Peyer's patch (tissue), 4 donors: Measurements from ENCODE around the gene CNKSR3. TPM values are rescaled to one million over a fixed set of nuclear protein-coding genes. Genes with fewer than 3 reads are reported as not detected.

Experiments
- DNase-seq, 3 donors: peaks; one replicate each; pipeline ENCODE4 v3.0.0-alpha.2; 2017 to 2019
- H3K27ac ChIP-seq, 4 donors: fragments of 200-600 bp; sonication (generic); one replicate each; pipeline ENCODE4 v1.5.1; 2016 to 2019
- H3K27me3 ChIP-seq, 2 donors: fragments of 200-600 bp; sonication (generic); one replicate each; pipeline ENCODE4 v1.5.1; 2019
- H3K36me3 ChIP-seq, 3 donors: fragments of 200-600 bp; sonication (generic); one replicate each; pipeline ENCODE4 v1.5.1; 2016 to 2019
- H3K4me1 ChIP-seq, 4 donors: fragments of 200-600 bp; sonication (generic); one replicate each; pipeline ENCODE4 v1.5.1; 2016 to 2019
- H3K4me3 ChIP-seq, 4 donors: fragments of 200-600 bp; sonication (generic); 1 replicate in 3 of 4; 2 replicates in 1 of 4; pipeline ENCODE4 v1.5.1; 2016 to 2019; ENCODE audit warnings: mild to moderate bottlenecking in 1 of 4
- H3K9me3 ChIP-seq, 4 donors: fragments of 200-600 bp; sonication (generic); one replicate each; pipeline ENCODE4 v1.5.1; 2016 to 2019; ENCODE audit warnings: mild to moderate bottlenecking in 1 of 4
- POLR2A ChIP-seq, 2 donors: fragments of 450-650 bp; IDR thresholded peaks; one replicate each; pipeline ENCODE4 v1.5.1; 2017; ENCODE audit warnings: antibody characterized with exemption in 2 of 2, mild to moderate bottlenecking in 2 of 2, moderate library complexity in 2 of 2
- total RNA-seq, 4 donors: library from RNA; depleted of rRNA; stranded (reverse); fragments of >200 nt; gene quantifications; one replicate each; pipeline ENCODE4 v1.1.0, GENCODE V29; 2016
- TF ChIP-seq, protein P1 (sequence below), 6 experiments: fragments of 450-650 bp in 4 of 6; fragments of 200-600 bp in 2 of 6; sonication (generic) in 1 of 6; IDR thresholded peaks; one replicate each; pipeline ENCODE4 v1.5.1; 2017 to 2019; ENCODE audit warnings: antibody characterized with exemption in 6 of 6, mild to moderate bottlenecking in 3 of 6, moderate library complexity in 1 of 6

CNKSR3 gene
- total RNA-seq, 4 donors from 2014 or later: 29.6 to 34.5 (median 30.1) TPM

DNA sequence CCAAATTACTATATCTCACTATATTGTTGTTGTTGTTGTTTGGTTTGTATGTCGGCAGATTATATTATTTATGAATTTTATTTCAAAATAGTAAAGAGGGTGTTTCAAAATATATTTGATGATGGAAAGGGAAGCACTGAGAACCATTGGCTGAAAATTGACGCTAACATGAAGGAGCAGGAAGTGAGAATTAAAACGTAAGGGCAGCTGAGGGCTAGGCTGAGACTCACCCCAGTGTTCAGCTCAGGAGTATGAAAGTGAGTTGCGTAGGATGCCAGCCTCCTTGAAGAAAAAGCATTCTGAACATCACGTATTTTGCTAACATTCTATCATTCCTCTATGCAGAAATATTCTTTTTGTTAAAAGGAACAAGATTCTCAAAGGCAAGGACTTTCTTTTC, 143.1 kb downstream of the CNKSR3 start:
- Histone ChIP-seq H3K4me1 (no peaks in the 10 kb centered on the region), H3K9me3 (no peaks in the 10 kb centered on the region), H3K27me3 (no peaks in the 10 kb centered on the region), H3K27ac (no peak overlapping the region), H3K36me3 (no peaks in the 10 kb centered on the region), H3K4me3 (no peak overlapping the region)
- no peak for DNase-seq
- TF ChIP-seq, protein P1, sequence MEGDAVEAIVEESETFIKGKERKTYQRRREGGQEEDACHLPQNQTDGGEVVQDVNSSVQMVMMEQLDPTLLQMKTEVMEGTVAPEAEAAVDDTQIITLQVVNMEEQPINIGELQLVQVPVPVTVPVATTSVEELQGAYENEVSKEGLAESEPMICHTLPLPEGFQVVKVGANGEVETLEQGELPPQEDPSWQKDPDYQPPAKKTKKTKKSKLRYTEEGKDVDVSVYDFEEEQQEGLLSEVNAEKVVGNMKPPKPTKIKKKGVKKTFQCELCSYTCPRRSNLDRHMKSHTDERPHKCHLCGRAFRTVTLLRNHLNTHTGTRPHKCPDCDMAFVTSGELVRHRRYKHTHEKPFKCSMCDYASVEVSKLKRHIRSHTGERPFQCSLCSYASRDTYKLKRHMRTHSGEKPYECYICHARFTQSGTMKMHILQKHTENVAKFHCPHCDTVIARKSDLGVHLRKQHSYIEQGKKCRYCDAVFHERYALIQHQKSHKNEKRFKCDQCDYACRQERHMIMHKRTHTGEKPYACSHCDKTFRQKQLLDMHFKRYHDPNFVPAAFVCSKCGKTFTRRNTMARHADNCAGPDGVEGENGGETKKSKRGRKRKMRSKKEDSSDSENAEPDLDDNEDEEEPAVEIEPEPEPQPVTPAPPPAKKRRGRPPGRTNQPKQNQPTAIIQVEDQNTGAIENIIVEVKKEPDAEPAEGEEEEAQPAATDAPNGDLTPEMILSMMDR (IDR thresholded peaks at IDR 0.05): no peak
- TF ChIP-seq POLR2A (IDR thresholded peaks at IDR 0.05): no peak

DNA sequence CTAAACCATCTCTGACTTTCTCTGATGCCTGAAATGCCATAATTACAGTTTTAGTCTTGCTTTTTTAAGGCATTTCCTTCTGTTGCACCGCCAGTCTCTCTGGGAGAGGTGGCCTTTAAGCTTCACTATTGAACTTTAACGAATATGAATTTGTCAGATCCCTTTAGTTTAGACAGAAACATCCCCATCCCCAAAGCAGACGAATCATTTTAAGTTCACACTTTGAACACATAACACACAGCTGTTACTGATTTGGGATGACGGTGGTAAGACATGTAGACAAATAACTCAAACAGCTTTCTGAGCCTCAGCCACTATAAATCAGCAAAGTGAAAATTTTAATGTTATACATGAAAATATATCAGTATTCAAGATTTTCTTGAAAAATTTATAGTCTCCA, 146.7 kb downstream of the CNKSR3 start:
- TF ChIP-seq, protein P1 (IDR thresholded peaks at IDR 0.05): no peak
- no peak for TF ChIP-seq POLR2A (IDR thresholded peaks at IDR 0.05)
- Histone ChIP-seq H3K36me3 (no peaks in the 10 kb centered on the region), H3K9me3 (no peaks in the 10 kb centered on the region), H3K4me3 (no peak overlapping the region), H3K27me3 (no peaks in the 10 kb centered on the region), H3K27ac (no peak overlapping the region), H3K4me1 (no peaks in the 10 kb centered on the region)
- DNase-seq: no peak

DNA sequence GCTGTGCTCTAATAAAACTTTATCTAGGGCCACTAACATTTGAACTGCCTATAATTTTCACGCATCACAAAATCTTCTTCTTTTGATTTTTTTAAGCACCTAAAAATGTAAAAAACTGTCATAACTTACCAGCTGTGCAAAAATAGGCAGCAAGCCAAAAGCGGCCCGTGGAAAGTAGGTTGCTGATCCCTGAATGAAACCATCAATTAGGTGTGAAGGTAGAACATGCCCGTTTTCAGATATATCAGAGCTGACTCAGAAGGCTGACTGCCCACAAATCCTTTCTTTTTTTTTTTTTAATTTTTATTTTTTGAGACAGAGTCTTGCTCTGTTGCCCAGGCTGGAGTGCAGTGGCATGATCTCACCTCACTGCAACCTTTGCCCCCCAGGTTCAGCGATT, 149.0 kb downstream of the CNKSR3 start:
- no peak overlapping the region for H3K27ac ChIP-seq
- H3K27me3 ChIP-seq: no peaks in the 10 kb centered on the region
- TF ChIP-seq, protein P1 (IDR thresholded peaks at IDR 0.05): no peak
- no peak for TF ChIP-seq POLR2A (IDR thresholded peaks at IDR 0.05)
- H3K4me1 ChIP-seq: no peaks in the 10 kb centered on the region
- no peaks in the 10 kb centered on the region for H3K9me3 ChIP-seq
- DNase-seq: no peak
- H3K36me3 ChIP-seq: no peaks in the 10 kb centered on the region
- H3K4me3 ChIP-seq: no peak overlapping the region

DNA sequence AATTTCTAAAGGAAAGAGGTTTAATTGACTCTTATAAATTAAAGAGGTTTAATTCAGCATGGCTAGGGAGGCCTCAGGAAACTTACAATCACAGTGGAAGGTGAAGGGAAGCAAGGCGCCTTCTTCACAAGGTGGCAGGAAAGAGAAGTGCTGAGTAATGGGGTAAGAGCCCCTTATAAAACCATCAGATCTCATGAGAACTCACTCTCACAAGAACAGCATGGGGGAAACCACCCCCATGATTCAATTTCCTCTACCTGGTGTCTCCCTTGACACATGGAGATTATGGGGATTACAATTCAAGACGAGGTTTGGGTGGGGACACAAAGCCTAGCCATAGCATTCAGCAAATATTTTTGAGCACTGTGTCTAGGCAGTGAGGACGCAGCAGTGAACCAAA, 150.0 kb downstream of the CNKSR3 start:
- Histone ChIP-seq H3K4me1 (no peaks in the 10 kb centered on the region), H3K9me3 (no peaks in the 10 kb centered on the region), H3K36me3 (no peaks in the 10 kb centered on the region), H3K27me3 (no peaks in the 10 kb centered on the region), H3K27ac (no peak overlapping the region), H3K4me3 (no peak overlapping the region)
- no peak for DNase-seq
- TF ChIP-seq POLR2A (IDR thresholded peaks at IDR 0.05): no peak
- TF ChIP-seq, protein P1 (IDR thresholded peaks at IDR 0.05): no peak

DNA sequence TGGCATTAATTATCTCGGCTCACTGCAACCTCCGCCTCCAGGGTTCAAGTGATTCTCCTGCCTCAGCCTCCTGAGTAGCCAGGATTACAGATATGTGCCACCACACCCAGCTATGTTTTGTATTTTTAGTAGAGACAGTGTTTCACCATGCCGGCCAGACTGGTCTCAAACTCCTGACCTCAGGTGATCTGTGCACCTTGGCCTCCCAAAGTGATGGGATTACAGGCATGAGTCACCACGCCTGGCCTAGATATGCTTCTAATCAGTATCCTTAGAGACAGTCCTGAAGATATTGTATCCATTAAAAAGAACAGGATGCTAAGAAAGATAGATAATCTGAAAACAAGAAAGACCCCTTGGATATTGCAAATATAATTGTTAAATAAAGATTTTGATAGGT, 150.8 kb downstream of the CNKSR3 start:
- TF ChIP-seq, protein P1 (IDR thresholded peaks at IDR 0.05): no peak
- TF ChIP-seq POLR2A (IDR thresholded peaks at IDR 0.05): no peak
- Histone ChIP-seq H3K27me3 (no peaks in the 10 kb centered on the region), H3K27ac (no peak overlapping the region), H3K4me3 (no peak overlapping the region), H3K4me1 (no peaks in the 10 kb centered on the region), H3K36me3 (no peaks in the 10 kb centered on the region), H3K9me3 (no peaks in the 10 kb centered on the region)
- DNase-seq: no peak

DNA sequence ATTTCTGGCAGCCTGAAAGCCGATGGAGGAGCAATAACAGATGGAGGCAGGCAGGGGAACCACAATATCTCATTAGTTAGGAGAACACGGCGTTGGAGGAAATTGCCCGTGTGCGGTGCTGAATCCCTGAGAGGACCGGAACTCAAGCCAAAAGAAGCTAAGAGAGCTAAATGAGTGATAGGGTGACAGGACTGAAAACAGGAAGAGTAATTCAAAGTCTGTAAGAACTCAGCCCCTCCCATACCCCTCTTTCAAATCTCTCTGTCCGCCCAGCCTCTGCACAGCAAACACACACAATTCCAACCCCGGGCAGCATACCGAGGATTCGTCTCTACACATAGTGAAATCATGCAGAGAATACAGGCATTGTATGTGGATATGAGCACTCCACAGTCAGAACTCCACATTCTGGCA, 151.3 kb downstream of the CNKSR3 start:
- Histone ChIP-seq H3K4me1 (no peaks in the 10 kb centered on the region), H3K36me3 (no peaks in the 10 kb centered on the region), H3K27me3 (no peaks in the 10 kb centered on the region), H3K4me3 (no peak overlapping the region), H3K9me3 (no peaks in the 10 kb centered on the region), H3K27ac (no peak overlapping the region)
- TF ChIP-seq, protein P1 (IDR thresholded peaks at IDR 0.05): no peak
- TF ChIP-seq POLR2A (IDR thresholded peaks at IDR 0.05): no peak
- no peak for DNase-seq
